Prostate gland (tissue), 2 donors: ENCODE data around the gene LTC4S.

Source experiments
- CTCF ChIP-seq, 4 experiments: fragments of 200-600 bp in 2 of 4; fragments of 450-650 bp in 2 of 4; sonication (generic) in 2 of 4; IDR thresholded peaks; 1 replicate in 3 of 4; 2 replicates in 1 of 4; pipeline ENCODE4 v1.5.1; 2016 to 2019; ENCODE audit warnings: antibody characterized with exemption in 4 of 4, mild to moderate bottlenecking in 2 of 4, moderate library complexity in 2 of 4
- POLR2AphosphoS5 ChIP-seq: sonication (generic); formaldehyde crosslinking; IDR thresholded peaks from one replicate; pipeline ENCODE4 v1.6.1; 2017; ENCODE audit warnings: antibody characterized with exemption

DNA sequence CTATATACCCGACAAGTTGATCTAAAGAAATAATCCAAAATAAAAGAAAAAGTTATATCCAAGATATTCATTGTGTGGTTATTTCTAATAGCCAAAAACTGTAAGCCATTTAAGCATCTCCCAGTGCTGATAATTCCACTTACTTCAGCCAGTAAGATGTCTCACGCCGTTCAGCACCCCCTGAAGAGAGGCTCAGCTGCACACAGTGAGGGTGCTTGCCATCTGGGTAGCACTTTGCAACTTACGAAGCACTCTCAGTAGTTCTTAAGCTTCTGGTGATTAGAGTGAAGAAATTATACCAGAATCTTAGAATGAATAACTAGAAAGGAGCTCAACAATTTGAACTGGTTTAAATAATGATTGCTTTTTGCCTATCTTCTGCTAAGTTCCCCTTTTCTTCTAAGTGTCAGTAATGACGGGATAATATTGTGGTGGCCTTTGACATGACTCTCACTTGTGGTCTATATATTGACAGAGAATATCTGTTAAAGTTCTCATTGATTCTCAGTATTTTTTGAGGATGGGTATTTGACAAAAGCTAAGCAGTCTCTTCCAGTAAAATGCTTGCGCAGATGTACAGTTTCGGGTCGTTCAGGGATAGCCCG lies 26.2 kb upstream of the LTC4S start:
- TF ChIP-seq CTCF (IDR thresholded peaks at IDR 0.05) (no peak), POLR2AphosphoS5 (no peak)
